ENCODE results near the gene MBNL2.

DNA sequence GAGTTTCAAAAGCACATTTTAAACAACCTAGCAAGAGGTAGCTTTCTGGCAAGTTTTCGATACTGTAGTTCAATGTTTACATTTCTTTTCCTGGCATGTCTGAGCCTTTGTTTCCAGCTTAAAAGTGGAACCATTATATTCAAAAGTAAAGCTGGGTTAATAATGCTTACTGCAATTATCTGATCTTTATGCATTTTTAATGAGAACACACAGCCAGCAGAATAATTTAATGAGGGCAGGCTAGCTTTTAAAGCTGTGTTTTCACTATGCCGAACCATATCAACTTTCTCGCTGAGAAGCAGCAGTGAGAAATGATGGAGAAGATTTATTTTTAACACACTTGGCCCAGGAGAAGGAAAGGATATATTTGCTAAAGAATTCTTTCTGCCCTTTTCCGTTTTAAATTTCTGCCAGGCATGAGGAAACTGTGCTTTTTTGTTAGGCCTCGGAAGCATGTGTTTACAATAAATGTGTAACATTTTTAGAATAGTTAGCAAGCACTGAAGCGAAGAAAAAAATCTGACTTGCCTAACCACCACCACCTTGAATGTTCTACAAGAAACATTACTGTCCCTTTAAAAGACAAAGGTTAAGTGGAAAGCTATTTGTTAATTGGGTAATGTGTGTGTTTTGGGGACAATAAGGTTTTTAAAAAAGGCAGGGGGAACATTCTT is 1.0 kb downstream of the MBNL2 start:
- TF ChIP-seq, protein P1, sequence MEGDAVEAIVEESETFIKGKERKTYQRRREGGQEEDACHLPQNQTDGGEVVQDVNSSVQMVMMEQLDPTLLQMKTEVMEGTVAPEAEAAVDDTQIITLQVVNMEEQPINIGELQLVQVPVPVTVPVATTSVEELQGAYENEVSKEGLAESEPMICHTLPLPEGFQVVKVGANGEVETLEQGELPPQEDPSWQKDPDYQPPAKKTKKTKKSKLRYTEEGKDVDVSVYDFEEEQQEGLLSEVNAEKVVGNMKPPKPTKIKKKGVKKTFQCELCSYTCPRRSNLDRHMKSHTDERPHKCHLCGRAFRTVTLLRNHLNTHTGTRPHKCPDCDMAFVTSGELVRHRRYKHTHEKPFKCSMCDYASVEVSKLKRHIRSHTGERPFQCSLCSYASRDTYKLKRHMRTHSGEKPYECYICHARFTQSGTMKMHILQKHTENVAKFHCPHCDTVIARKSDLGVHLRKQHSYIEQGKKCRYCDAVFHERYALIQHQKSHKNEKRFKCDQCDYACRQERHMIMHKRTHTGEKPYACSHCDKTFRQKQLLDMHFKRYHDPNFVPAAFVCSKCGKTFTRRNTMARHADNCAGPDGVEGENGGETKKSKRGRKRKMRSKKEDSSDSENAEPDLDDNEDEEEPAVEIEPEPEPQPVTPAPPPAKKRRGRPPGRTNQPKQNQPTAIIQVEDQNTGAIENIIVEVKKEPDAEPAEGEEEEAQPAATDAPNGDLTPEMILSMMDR (conservative IDR thresholded peaks at IDR 0.05; ENCODE audit: low read depth in 2 of 2): no peak
- TF ChIP-seq POLR2AphosphoS5 (IDR thresholded peaks at IDR 0.05; ENCODE audit: low read depth) (no peak), CREB1 (CRISPR knock-in tag; IDR thresholded peaks at IDR 0.05; ENCODE audit: low read depth) (no peak), EZH2phosphoT487 (IDR thresholded peaks at IDR 0.05; ENCODE audit: unreplicated experiment) (no peak), EZH2 (IDR thresholded peaks at IDR 0.05; ENCODE audit: low read depth, unreplicated experiment) (no peak), ZNF331 (CRISPR knock-in tag; IDR thresholded peaks at IDR 0.05; ENCODE audit: low read depth) (no peak), JUNB (IDR thresholded peaks at IDR 0.05; ENCODE audit: unreplicated experiment) (no peak), ZNF114 (CRISPR knock-in tag; IDR thresholded peaks at IDR 0.05) (no peak)
- TF ChIP-seq, protein P2, sequence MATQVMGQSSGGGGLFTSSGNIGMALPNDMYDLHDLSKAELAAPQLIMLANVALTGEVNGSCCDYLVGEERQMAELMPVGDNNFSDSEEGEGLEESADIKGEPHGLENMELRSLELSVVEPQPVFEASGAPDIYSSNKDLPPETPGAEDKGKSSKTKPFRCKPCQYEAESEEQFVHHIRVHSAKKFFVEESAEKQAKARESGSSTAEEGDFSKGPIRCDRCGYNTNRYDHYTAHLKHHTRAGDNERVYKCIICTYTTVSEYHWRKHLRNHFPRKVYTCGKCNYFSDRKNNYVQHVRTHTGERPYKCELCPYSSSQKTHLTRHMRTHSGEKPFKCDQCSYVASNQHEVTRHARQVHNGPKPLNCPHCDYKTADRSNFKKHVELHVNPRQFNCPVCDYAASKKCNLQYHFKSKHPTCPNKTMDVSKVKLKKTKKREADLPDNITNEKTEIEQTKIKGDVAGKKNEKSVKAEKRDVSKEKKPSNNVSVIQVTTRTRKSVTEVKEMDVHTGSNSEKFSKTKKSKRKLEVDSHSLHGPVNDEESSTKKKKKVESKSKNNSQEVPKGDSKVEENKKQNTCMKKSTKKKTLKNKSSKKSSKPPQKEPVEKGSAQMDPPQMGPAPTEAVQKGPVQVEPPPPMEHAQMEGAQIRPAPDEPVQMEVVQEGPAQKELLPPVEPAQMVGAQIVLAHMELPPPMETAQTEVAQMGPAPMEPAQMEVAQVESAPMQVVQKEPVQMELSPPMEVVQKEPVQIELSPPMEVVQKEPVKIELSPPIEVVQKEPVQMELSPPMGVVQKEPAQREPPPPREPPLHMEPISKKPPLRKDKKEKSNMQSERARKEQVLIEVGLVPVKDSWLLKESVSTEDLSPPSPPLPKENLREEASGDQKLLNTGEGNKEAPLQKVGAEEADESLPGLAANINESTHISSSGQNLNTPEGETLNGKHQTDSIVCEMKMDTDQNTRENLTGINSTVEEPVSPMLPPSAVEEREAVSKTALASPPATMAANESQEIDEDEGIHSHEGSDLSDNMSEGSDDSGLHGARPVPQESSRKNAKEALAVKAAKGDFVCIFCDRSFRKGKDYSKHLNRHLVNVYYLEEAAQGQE (IDR thresholded peaks at IDR 0.05; ENCODE audit: unreplicated experiment): no peak
- TF ChIP-seq, protein P3, sequence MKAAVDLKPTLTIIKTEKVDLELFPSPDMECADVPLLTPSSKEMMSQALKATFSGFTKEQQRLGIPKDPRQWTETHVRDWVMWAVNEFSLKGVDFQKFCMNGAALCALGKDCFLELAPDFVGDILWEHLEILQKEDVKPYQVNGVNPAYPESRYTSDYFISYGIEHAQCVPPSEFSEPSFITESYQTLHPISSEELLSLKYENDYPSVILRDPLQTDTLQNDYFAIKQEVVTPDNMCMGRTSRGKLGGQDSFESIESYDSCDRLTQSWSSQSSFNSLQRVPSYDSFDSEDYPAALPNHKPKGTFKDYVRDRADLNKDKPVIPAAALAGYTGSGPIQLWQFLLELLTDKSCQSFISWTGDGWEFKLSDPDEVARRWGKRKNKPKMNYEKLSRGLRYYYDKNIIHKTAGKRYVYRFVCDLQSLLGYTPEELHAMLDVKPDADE (IDR thresholded peaks at IDR 0.05): no peak
